ENCODE results near the gene C1GALT1C1. TPM values are rescaled to one million over a fixed set of nuclear protein-coding genes. Genes with fewer than 3 reads are reported as not detected.

C1GALT1C1 gene
- total RNA-seq, 2 donors from 2014 or later: 16.6 to 17.9 TPM

- no peak for TF ChIP-seq CTCF (conservative IDR thresholded peaks at IDR 0.05)
- no peak overlapping the region for H3K9ac ChIP-seq (ENCODE audit: extremely low read depth, low read length, poor library complexity, severe bottlenecking)
- H3K4me1 ChIP-seq (ENCODE audit: control insufficient read depth, insufficient read depth, low read length): no peaks in the 10 kb centered on the region
- Mint-ChIP-seq H3K4me3 (no peak overlapping the region), H3K36me3 (ENCODE audit: low read depth) (peaks cover 14% of the 10 kb centered on the region), H3K9me3 (peaks cover 35% of the 10 kb centered on the region), H3K27me3 (ENCODE audit: insufficient read depth) (no peaks in the 10 kb centered on the region), H3K27ac (no peak overlapping the region), H3K4me1 (no peaks in the 10 kb centered on the region)
- no peak for DNase-seq
- H3K9me3 ChIP-seq (ENCODE audit: control insufficient read depth, low read length): no peaks in the 10 kb centered on the region
- H3K36me3 ChIP-seq (ENCODE audit: control insufficient read depth, insufficient read depth, low read length): peaks cover 26% of the 10 kb centered on the region
- no peak overlapping the region for H3K4me3 ChIP-seq (ENCODE audit: low read length)
- WGBS, 2 experiments (ENCODE audit: insufficient coverage in 1 of 2, insufficient read length in 1 of 2): 95 to 97% methylated on average over 3 to 5 of the region's 5 CpGs
- no peak overlapping the region for H3K27ac ChIP-seq (ENCODE audit: low read depth, low read length)
- H3K27me3 ChIP-seq (ENCODE audit: control insufficient read depth, insufficient read depth, low read length, poor library complexity, severe bottlenecking): no peaks in the 10 kb centered on the region
These were observed 11.7 kb downstream of the C1GALT1C1 start for GRCh38 chrX:120617996-120618630.

GRCh38 chrX:120614816-120615215 is 15.0 kb downstream of the C1GALT1C1 start:
- no peak overlapping the region for H3K4me3 Mint-ChIP-seq
- no peaks in the 10 kb centered on the region for H3K27me3 ChIP-seq (ENCODE audit: control insufficient read depth, insufficient read depth, low read length, poor library complexity, severe bottlenecking)
- TF ChIP-seq CTCF (conservative IDR thresholded peaks at IDR 0.05): no peak
- H3K4me1 Mint-ChIP-seq: no peaks in the 10 kb centered on the region
- no peak for DNase-seq
- no peak overlapping the region for H3K27ac ChIP-seq (ENCODE audit: low read depth, low read length)
- H3K27me3 Mint-ChIP-seq (ENCODE audit: insufficient read depth): no peaks in the 10 kb centered on the region
- no peaks in the 10 kb centered on the region for H3K4me1 ChIP-seq (ENCODE audit: control insufficient read depth, insufficient read depth, low read length)
- H3K36me3 ChIP-seq (ENCODE audit: control insufficient read depth, insufficient read depth, low read length): peaks cover 38% of the 10 kb centered on the region
- no peaks in the 10 kb centered on the region for H3K9me3 ChIP-seq (ENCODE audit: control insufficient read depth, low read length)
- no peak overlapping the region for H3K4me3 ChIP-seq (ENCODE audit: low read length)
- no peak overlapping the region for H3K9ac ChIP-seq (ENCODE audit: extremely low read depth, low read length, poor library complexity, severe bottlenecking)
- peaks cover 23% of the 10 kb centered on the region for H3K9me3 Mint-ChIP-seq
- H3K36me3 Mint-ChIP-seq (ENCODE audit: low read depth): peaks cover 16% of the 10 kb centered on the region
- H3K27ac Mint-ChIP-seq: no peak overlapping the region

- Mint-ChIP-seq H3K27ac (no peak overlapping the region), H3K27me3 (ENCODE audit: insufficient read depth) (no peaks in the 10 kb centered on the region), H3K9me3 (peaks cover 30% of the 10 kb centered on the region), H3K4me1 (no peaks in the 10 kb centered on the region), H3K4me3 (no peak overlapping the region), H3K36me3 (ENCODE audit: low read depth) (peaks cover 19% of the 10 kb centered on the region)
- no peak overlapping the region for H3K4me3 ChIP-seq (ENCODE audit: low read length)
- H3K9ac ChIP-seq (ENCODE audit: extremely low read depth, low read length, poor library complexity, severe bottlenecking): no peak overlapping the region
- H3K27ac ChIP-seq (ENCODE audit: low read depth, low read length): no peak overlapping the region
- H3K36me3 ChIP-seq (ENCODE audit: control insufficient read depth, insufficient read depth, low read length): peaks cover 33% of the 10 kb centered on the region
- DNase-seq: no peak
- no peak for TF ChIP-seq CTCF (conservative IDR thresholded peaks at IDR 0.05)
- H3K4me1 ChIP-seq (ENCODE audit: control insufficient read depth, insufficient read depth, low read length): no peaks in the 10 kb centered on the region
- no peaks in the 10 kb centered on the region for H3K27me3 ChIP-seq (ENCODE audit: control insufficient read depth, insufficient read depth, low read length, poor library complexity, severe bottlenecking)
- WGBS, 2 experiments (ENCODE audit: insufficient coverage in 1 of 2, insufficient read length in 1 of 2): no CpG with 5 or more reads among the region's 1 CpG
- no peaks in the 10 kb centered on the region for H3K9me3 ChIP-seq (ENCODE audit: control insufficient read depth, low read length)
These were observed 17.8 kb downstream of the C1GALT1C1 start for GRCh38 chrX:120612086-120612485.
